Loucy (cell line): ENCODE data around the gene HUS1B.

ENCODE experiments used
- CTCF ChIP-seq: fragments of 200-600 bp; sonication (generic); conservative IDR thresholded peaks from 2 replicates; pipeline ENCODE4 v1.5.1; 2014; ENCODE audit warnings: mild to moderate bottlenecking, antibody characterized with exemption, low read length
- EZH2phosphoT487 ChIP-seq: fragments of 200-600 bp; IDR thresholded peaks from 2 replicates; pipeline ENCODE4 v1.6.1; 2018; ENCODE audit warnings: antibody characterized with exemption, mild to moderate bottlenecking, moderate library complexity, borderline replicate concordance

- TF ChIP-seq CTCF (peak; percentile 45), EZH2phosphoT487 (no peak)
Observed at GRCh38 chr6:624979-625378, 31.9 kb downstream of the HUS1B start.
